GM18517 (cell line): ENCODE measurements around the gene MND1.
A peak's percentile ranks its signal among the peaks of the same experiment; 100 is the strongest.
"Not testable (repeated sequence)": the region's sequence is repeated elsewhere in the genome, so short reads cannot be mapped to it uniquely, and the experiment has no call there.

ENCODE experiments used
- ATAC-seq: cut with Tn5 transposase; IDR thresholded peaks from one replicate; pipeline ENCODE4 v1.9.1; 2021; ENCODE audit warnings: mild to moderate bottlenecking, moderate library complexity; ENCODE audit not compliant: unreplicated experiment

The MND1 gene

GRCh38 chr4:153401501-153401900 is 57.0 kb downstream of the MND1 start:
- no peak for ATAC-seq

GRCh38 chr4:153402366-153402765 is 57.9 kb downstream of the MND1 start:
- ATAC-seq, result no peak

GRCh38 chr4:153403726-153404125 is 59.2 kb downstream of the MND1 start:
- no peak for ATAC-seq

GRCh38 chr4:153407906-153408305 is 63.4 kb downstream of the MND1 start:
- ATAC-seq, result no peak

GRCh38 chr4:153408932-153409331 is 64.4 kb downstream of the MND1 start:
- no peak for ATAC-seq

GRCh38 chr4:153409412-153409811 is 64.9 kb downstream of the MND1 start:
- no peak for ATAC-seq

GRCh38 chr4:153409924-153410501 is 65.5 kb downstream of the MND1 start:
- no peak for ATAC-seq

- ATAC-seq, result no peak
Measured at GRCh38 chr4:153413842-153414241, 69.4 kb downstream of the MND1 start.

- not testable (repeated sequence) for ATAC-seq
Measured at GRCh38 chr4:153416456-153416855, 72.0 kb downstream of the MND1 start.

GRCh38 chr4:153418121-153418520 is 73.6 kb downstream of the MND1 start:
- no peak for ATAC-seq

GRCh38 chr4:153418558-153418957 is 74.1 kb downstream of the MND1 start:
- no peak for ATAC-seq

- ATAC-seq, result no peak
Measured at GRCh38 chr4:153419029-153419428, 74.5 kb downstream of the MND1 start.

- ATAC-seq, result no peak
Measured at GRCh38 chr4:153419673-153420278, 75.3 kb downstream of the MND1 start.

- ATAC-seq, result no peak
Measured at GRCh38 chr4:153420361-153420760, 75.9 kb downstream of the MND1 start.

- peak; percentile 77 for ATAC-seq
Measured at GRCh38 chr4:153421941-153422340, 77.5 kb downstream of the MND1 start.

- ATAC-seq, result peak; percentile 51
Measured at GRCh38 chr4:153426207-153426885, 81.9 kb downstream of the MND1 start.

GRCh38 chr4:153427363-153428071 is 83.0 kb downstream of the MND1 start:
- no peak for ATAC-seq

GRCh38 chr4:153428941-153429475 is 84.5 kb downstream of the MND1 start:
- no peak for ATAC-seq

GRCh38 chr4:153432965-153433753 is 88.7 kb downstream of the MND1 start:
- ATAC-seq, result peak; percentile 96

GRCh38 chr4:153433754-153434105 is 89.2 kb downstream of the MND1 start:
- ATAC-seq, result no peak

GRCh38 chr4:153434190-153434589 is 89.7 kb downstream of the MND1 start:
- ATAC-seq, result no peak
